IgD-negative memory B cell (primary cell): Measurements from ENCODE around the gene PAPPA2. TPM values are rescaled to one million over a fixed set of nuclear protein-coding genes. Genes with fewer than 3 reads are reported as not detected.
"Not testable (repeated sequence)": the region's sequence is repeated elsewhere in the genome, so short reads cannot be mapped to it uniquely, and the experiment has no call there.

Experiments used
- H3K27ac Mint-ChIP-seq, 3 donors: one replicate each; pipeline ENCODE4 v1.8.0; 2020 to 2022; ENCODE audit warnings: mild to moderate bottlenecking in 3 of 3, mixed read lengths in 3 of 3, moderate library complexity in 1 of 3
- H3K27me3 Mint-ChIP-seq: one replicate; pipeline ENCODE4 v1.8.0; 2021; ENCODE audit warnings: mixed read lengths
- H3K36me3 Mint-ChIP-seq: one replicate; pipeline ENCODE4 v1.8.0; 2020; ENCODE audit warnings: mild to moderate bottlenecking, mixed read lengths
- H3K4me1 Mint-ChIP-seq, 3 donors: one replicate each; pipeline ENCODE4 v1.8.0; 2020 to 2022; ENCODE audit warnings: mixed read lengths in 3 of 3, mild to moderate bottlenecking in 1 of 3
- H3K4me3 Mint-ChIP-seq, 4 donors: one replicate each; pipeline ENCODE4 v1.8.0; 2020 to 2022; ENCODE audit warnings: mild to moderate bottlenecking in 4 of 4, mixed read lengths in 4 of 4, moderate library complexity in 3 of 4
- H3K9me3 Mint-ChIP-seq, 3 donors: one replicate each; pipeline ENCODE4 v1.8.0; 2020 to 2021; ENCODE audit warnings: mixed read lengths in 3 of 3, mild to moderate bottlenecking in 1 of 3
- polyA plus RNA-seq: library from polyadenylated mRNA; unstranded; fragments of 300-500 nt; fragmentation: Illumina TruSeq; gene quantifications from one replicate; pipeline ENCODE4 v1.2.3, GENCODE V29; 2021

PAPPA2 gene
- polyA plus RNA-seq, 1 donor from 2014 or later = not detected

DNA sequence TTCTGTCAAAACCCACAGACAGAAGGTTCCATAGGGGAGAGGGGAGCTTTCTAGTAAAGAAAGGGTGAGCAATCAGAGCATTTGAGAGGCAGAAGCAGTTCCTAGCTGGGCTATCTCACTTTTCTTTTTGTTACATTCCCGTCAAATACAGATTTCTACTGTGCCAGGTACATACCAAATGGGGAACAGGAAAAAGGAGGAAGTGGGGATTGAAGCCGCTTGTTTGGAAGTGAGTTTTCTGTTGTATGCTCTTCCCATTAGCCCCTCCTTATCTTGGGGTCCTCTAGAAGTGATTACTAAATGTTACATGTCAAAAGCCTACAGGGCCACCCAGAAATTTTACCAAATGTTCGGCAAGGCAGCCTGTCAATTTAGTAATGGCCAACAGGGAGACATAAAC is 116.1 kb downstream of the PAPPA2 start:
- Mint-ChIP-seq H3K27me3 (no peaks in the 10 kb centered on the region), H3K4me1 (no peaks in the 10 kb centered on the region), H3K9me3 (peaks cover 0 to under 1% (median 0%) of the 10 kb centered on the region in 3 donors)

DNA sequence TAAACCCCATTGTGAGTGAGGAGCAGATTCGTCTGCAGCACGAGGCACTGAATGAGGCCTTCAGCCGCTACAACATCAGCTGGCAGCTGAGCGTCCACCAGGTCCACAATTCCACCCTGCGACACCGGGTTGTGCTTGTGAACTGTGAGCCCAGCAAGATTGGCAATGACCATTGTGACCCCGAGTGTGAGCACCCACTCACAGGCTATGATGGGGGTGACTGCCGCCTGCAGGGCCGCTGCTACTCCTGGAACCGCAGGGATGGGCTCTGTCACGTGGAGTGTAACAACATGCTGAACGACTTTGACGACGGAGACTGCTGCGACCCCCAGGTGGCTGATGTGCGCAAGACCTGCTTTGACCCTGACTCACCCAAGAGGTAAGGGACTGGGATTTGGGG is 132.2 kb downstream of the PAPPA2 start:
- Mint-ChIP-seq H3K4me3 (no peak overlapping the region), H3K27me3 (no peaks in the 10 kb centered on the region), H3K4me1 (no peaks in the 10 kb centered on the region), H3K27ac (no peak overlapping the region), H3K9me3 (no peaks in the 10 kb centered on the region), H3K36me3 (no peaks in the 10 kb centered on the region)

More for the DNA sequence above, 116.1 kb downstream of the PAPPA2 start:
- H3K36me3 Mint-ChIP-seq = no peaks in the 10 kb centered on the region
- no peak overlapping the region for H3K4me3 Mint-ChIP-seq
- no peak overlapping the region for H3K27ac Mint-ChIP-seq

DNA sequence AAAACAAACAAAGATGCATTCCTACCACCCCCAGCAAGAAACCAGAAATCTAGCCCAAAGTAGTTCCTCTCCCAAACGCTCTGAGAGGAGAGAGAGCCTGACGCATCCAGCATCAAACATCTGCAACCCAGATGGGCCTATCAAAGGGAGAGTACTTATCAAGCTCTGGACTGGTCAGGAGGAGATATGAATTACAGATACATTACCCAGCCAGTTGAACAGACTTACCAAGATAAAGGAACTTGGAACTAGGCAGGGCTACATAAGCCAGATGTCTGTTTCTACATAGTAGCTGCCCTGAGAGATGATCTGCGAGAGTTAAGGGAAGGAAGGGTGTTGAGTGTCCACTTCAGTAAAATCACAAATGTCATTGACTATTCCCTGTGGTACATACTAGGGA is 138.4 kb downstream of the PAPPA2 start:
- no peaks in the 10 kb centered on the region for H3K9me3 Mint-ChIP-seq

DNA sequence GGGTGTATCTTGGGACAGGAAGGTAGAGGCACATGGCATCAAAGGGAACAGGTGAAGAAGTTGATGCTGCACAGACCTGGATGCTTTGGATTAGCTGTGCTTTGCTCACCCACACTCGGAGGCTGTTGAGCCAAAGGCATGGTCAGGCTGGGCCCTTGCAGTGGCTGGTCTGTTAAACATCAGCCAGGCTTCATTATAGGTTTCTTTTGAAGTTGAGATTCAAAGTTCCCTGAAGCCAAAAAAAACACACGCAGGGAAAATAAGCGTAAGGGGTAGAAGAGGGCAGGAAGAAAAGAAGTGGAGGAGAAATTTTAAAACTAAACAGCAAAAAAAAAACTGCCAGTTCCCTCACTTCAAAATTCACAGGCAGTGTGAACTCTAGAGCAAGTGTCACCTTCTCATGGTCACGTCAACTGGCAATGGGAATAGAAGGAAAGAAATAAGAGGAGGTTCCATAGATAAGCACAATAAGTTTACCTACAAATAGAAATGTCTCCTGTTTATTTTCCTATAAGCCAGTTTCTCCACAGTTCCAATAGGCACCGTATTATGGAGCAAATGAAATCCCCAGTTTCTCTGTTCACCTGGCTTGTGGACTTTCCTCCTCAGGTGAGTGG is 139.5 kb downstream of the PAPPA2 start:
- Mint-ChIP-seq H3K9me3 (peaks cover 0 to under 1% (median 0%) of the 10 kb centered on the region in 3 donors), H3K27me3 (peaks cover 6% of the 10 kb centered on the region), H3K36me3 (no peaks in the 10 kb centered on the region), H3K27ac (no peak overlapping the region), H3K4me3 (no peak overlapping the region), H3K4me1 (no peaks in the 10 kb centered on the region)

More for the DNA sequence above, 138.4 kb downstream of the PAPPA2 start:
- Mint-ChIP-seq H3K4me1 (no peaks in the 10 kb centered on the region), H3K27ac (no peak overlapping the region), H3K4me3 (no peak overlapping the region), H3K27me3 (peaks cover 3% of the 10 kb centered on the region), H3K36me3 (no peaks in the 10 kb centered on the region)

DNA sequence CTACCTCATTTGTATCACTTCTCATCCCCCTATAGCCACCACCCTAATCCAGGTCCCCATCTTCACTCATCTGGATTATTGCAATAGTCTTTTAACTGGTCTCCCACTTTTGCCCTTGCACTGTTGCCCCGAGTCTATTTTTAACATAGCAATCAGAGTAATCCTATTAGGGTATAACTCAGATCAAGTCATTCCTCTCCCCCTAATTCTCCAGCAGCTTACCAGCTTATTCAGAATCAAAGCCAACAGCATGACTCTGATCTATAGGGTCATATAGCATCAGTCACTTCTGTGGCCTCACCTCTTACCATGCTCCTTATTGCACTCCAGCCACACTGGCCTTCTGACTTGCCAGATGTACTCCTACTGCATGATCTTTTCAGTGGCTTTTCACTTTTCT is 140.7 kb downstream of the PAPPA2 start:
- H3K9me3 Mint-ChIP-seq = peaks cover 0 to 1% (median 0%) of the 10 kb centered on the region in 3 donors
- H3K27ac Mint-ChIP-seq = no peak overlapping the region
- H3K4me1 Mint-ChIP-seq = no peaks in the 10 kb centered on the region

DNA sequence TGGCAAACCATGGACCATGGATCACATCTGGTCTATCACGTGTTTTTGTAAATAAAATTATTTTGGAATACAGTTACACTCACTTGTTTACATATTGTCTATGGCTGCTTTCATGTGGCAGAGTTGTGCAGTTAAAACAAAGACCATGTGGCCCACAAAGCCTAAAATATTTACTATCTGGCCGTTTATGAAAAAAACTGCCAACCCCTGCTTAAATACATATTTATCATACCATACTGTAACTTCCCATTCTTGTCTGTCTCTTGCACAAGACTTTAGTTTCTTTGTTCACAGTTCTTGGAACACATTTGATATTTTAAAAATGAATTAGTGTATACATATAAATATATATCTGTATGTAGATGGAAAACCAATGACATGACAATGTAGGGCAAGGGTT is 141.5 kb downstream of the PAPPA2 start:
- Mint-ChIP-seq H3K27ac (no peak overlapping the region), H3K36me3 (no peaks in the 10 kb centered on the region), H3K4me3 (no peak overlapping the region), H3K9me3 (peaks cover 0 to 1% (median 0%) of the 10 kb centered on the region in 3 donors), H3K4me1 (no peaks in the 10 kb centered on the region), H3K27me3 (peaks cover 6% of the 10 kb centered on the region)

More for the DNA sequence above, 140.7 kb downstream of the PAPPA2 start:
- Mint-ChIP-seq H3K27me3 (peaks cover 6% of the 10 kb centered on the region), H3K36me3 (no peaks in the 10 kb centered on the region), H3K4me3 (no peak overlapping the region)

DNA sequence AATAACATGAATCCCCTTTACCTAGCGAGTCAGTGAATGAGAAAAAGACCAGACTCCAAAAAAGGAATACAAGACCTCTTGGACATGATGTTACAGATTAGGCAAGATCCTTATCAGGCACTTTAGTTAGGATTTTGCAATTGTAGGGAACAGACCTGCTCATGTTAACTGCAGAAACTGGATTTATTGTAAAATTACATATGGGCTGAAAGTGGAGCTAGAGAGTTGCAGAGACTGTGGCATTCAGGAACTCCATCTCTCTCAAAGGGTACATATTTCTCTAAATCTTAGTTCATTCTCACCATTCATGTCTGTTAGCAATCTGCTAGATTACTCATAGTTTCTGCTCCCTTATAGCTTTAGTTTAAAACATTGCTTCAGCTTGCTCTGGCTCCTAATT is 142.2 kb downstream of the PAPPA2 start:
- Mint-ChIP-seq H3K27me3 (peaks cover 6% of the 10 kb centered on the region), H3K4me1 (no peaks in the 10 kb centered on the region), H3K36me3 (no peaks in the 10 kb centered on the region), H3K9me3 (peaks cover 0 to 1% (median 0%) of the 10 kb centered on the region in 3 donors), H3K4me3 (no peak overlapping the region), H3K27ac (no peak overlapping the region)

DNA sequence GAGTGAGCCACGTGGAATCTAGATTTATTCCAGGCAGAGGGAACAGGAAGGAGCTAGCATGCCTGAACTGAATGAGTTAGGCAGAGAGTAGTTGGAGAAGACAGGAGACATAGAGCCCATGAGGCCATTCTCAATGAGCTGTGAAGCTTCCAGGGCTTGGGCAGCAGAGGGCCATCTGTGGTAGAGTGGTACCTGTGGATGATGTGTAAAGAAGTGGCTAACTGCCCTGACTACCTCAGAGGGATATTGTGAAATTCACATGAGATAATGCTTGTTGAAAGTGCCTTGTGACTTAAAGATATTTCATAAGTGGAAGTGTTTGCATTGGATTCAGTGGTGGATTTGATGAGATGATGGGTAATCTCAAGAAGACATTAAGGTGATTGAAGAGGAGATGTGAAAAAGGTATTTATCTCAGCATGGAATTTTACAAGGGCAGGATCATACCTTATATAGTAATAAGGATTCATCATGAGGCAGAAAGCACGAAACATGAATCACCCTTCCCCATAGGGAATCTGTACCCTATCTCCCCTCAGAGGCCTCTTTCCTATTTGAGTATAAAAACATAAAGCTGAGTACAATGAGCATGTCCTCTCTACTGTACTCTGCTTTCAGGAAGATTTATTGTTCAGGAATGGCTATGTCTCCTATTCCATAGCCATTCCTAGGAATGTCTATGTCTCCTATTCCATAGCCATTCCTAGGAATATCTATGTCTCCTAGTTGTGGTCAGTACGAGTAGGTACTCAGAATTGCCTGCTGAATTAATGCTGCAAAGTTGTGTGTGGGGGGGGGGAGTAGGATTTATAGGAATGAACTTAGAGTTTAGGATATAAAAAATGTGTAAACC is 146.8 kb downstream of the PAPPA2 start:
- peaks cover 3% of the 10 kb centered on the region for H3K27me3 Mint-ChIP-seq
- no peak overlapping the region for H3K27ac Mint-ChIP-seq
- H3K36me3 Mint-ChIP-seq = no peaks in the 10 kb centered on the region

DNA sequence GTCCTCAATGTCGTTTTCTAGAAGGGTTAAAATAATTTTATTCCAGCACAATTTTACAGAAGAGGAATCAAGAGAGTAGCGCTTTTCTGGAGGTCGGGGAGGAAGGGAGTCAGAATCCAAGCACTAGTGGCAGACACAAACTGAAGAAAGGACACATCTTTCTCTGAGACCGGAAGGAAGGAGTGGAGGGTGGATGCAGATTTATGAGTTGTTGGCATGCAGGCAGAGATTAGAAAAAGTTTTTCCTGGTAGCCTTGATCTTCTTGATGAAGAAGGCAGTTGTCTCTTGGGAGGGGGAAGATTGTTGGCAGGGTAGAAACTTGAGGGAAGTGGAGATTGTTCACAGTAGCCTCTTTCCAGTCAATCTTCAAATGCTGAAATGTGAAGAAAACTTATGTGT is 149.8 kb downstream of the PAPPA2 start:
- Mint-ChIP-seq H3K27me3 (no peaks in the 10 kb centered on the region), H3K36me3 (no peaks in the 10 kb centered on the region), H3K9me3 (no peaks in the 10 kb centered on the region), H3K4me1 (no peaks in the 10 kb centered on the region), H3K4me3 (no peak overlapping the region), H3K27ac (no peak overlapping the region)

More for the DNA sequence above, 146.8 kb downstream of the PAPPA2 start:
- no peaks in the 10 kb centered on the region for H3K4me1 Mint-ChIP-seq
- H3K4me3 Mint-ChIP-seq = no peak overlapping the region
- peaks cover 0 to 1% (median 0%) of the 10 kb centered on the region in 3 donors for H3K9me3 Mint-ChIP-seq

DNA sequence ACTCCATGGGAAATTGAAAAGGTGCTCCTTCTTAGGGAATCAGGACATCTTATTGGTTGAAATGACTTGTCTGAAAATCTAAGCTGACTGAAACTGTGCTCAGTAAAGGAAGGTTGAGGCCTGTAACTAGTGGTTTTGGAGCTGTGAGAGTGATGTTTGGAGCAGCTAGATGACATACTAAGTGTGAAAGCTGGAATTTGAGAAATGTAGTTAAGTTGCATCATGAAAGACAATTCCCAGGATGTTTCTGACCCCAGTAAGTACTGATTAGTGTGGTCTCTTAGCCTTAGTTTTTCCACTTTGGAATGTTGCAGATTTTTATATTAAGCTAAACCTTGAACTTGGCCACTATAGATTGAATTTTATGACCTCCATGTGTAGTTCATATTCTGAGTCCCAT is 154.9 kb downstream of the PAPPA2 start:
- no peak overlapping the region for H3K27ac Mint-ChIP-seq
- H3K4me1 Mint-ChIP-seq = no peaks in the 10 kb centered on the region
- H3K27me3 Mint-ChIP-seq = no peaks in the 10 kb centered on the region
- no peak overlapping the region for H3K4me3 Mint-ChIP-seq
- H3K9me3 Mint-ChIP-seq = peaks cover 0 to 2% (median 0%) of the 10 kb centered on the region in 3 donors
- no peaks in the 10 kb centered on the region for H3K36me3 Mint-ChIP-seq

DNA sequence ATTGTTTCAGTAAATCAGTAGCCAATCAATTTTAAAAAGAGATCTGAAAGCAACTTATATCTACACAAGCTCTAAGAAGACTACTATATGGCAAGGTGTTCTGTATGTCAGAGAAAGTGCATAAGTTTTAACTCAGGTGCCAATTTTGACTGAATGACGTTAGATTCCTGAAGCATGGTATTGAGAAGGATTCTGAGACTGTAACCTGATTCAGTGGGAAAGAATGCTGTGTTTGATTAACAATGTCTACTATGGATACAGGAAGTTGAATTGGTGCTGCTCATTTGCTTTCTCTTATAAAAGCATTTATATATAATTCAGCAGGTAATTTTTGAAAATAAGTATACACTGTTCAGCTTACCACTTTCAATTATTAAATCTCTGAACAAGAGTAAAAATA is 156.3 kb downstream of the PAPPA2 start:
- Mint-ChIP-seq H3K9me3 (peaks cover 0 to 4% (median 2%) of the 10 kb centered on the region in 3 donors), H3K27ac (no peak overlapping the region), H3K27me3 (no peaks in the 10 kb centered on the region), H3K36me3 (no peaks in the 10 kb centered on the region), H3K4me1 (no peaks in the 10 kb centered on the region), H3K4me3 (no peak overlapping the region)

DNA sequence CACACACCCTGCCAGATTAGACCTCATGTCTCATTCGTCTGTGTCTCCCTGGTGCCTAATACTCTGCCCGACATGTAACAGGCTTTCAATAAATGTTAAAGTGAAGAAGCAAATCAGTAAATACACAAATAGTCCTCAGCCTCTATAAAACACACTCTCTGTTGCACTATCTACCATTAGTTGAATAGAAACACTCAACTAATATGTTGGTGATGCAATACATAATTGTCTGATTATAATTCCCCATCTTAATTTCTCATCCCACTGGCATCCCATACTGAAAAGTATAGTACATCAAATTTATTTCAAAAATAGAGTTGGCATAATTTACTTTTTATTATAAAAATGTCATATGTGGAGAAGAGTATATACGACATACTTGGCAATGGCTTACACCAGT is 162.4 kb downstream of the PAPPA2 start:
- Mint-ChIP-seq H3K4me3 (no peak overlapping the region), H3K4me1 (no peaks in the 10 kb centered on the region), H3K27ac (no peak overlapping the region), H3K27me3 (peaks cover 2% of the 10 kb centered on the region), H3K36me3 (peaks cover 2% of the 10 kb centered on the region), H3K9me3 (peaks cover 0 to 7% (median 0%) of the 10 kb centered on the region in 3 donors)

DNA sequence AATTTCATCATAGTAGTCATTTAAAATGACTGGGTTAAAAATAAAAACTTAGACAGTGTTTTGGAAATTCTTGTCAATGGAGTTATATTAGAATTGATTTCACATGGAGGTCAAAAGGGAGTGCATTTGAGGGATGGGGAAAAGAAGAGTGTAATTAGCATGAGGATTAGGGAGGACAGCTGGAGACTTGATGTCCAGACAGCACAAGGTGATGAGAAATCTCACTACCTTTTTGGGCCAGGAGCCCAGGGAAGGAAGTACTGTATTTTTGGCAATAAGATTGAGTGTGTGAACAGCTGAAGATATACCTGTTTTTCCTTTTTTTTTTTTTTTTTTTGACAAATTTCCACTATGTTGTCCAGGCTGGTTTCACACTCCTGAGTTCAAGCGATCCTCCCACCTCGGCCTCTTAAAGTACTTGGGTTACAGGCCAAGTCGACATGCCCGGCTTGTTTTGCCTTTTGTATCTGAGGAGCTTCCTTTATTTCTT is 163.6 kb downstream of the PAPPA2 start:
- peaks cover 0 to 7% (median 0%) of the 10 kb centered on the region in 3 donors for H3K9me3 Mint-ChIP-seq
- no peak overlapping the region for H3K27ac Mint-ChIP-seq
- H3K4me3 Mint-ChIP-seq = no peak overlapping the region
- no peaks in the 10 kb centered on the region for H3K4me1 Mint-ChIP-seq
- H3K36me3 Mint-ChIP-seq = peaks cover 2% of the 10 kb centered on the region
- H3K27me3 Mint-ChIP-seq = peaks cover 2% of the 10 kb centered on the region

DNA sequence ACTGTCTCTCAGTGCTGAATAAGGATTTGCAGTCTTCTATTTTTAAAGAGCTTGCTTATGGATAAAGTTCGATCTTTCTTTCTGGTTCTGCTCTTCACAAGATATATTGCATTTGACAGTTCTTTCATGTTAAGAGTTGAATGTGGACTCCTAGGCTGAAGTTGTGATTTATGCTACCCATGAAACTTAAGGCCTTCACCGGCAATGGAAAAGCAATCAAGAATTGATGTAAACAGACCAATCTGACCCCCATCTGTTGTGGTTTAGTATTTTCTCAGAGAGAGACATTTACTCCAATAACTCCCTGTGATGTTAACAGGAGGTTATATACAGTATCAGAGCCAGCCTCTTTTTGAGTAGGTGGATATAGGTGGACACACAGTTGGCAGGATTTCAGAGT is 165.8 kb downstream of the PAPPA2 start:
- H3K27ac Mint-ChIP-seq = no peak overlapping the region
- no peak overlapping the region for H3K4me3 Mint-ChIP-seq
- peaks cover 0 to 5% (median 0%) of the 10 kb centered on the region in 3 donors for H3K9me3 Mint-ChIP-seq
- H3K4me1 Mint-ChIP-seq = no peaks in the 10 kb centered on the region
- H3K36me3 Mint-ChIP-seq = peaks cover 2% of the 10 kb centered on the region
- peaks cover 2% of the 10 kb centered on the region for H3K27me3 Mint-ChIP-seq

DNA sequence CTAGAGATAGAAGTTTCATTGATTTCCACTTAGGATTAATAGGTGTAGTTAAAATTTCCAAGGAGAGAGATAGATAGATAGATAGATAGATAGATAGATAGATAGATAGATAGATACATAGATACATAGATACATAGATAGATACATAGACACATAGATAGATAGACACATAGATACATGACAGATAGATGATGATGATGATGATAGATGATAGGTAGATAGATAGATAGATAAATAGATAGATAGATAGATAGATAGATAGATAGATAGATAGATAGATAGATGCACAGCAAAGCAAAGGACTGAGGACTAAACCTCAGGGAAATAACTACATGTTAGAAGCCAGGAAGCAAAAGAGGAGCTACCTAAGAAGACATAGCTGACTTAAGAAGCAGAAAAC is 171.8 kb downstream of the PAPPA2 start:
- H3K27me3 Mint-ChIP-seq, H3K4me1 Mint-ChIP-seq, H3K9me3 Mint-ChIP-seq, H3K36me3 Mint-ChIP-seq, H3K27ac Mint-ChIP-seq, H3K4me3 Mint-ChIP-seq: not testable (repeated sequence)
